Right lobe of liver (tissue), 4 donors: ENCODE results near the gene C22orf42.
"Not testable (repeated sequence)": the region's sequence is repeated elsewhere in the genome, so short reads cannot be mapped to it uniquely, and the experiment has no call there.

Source experiments
- POLR2A ChIP-seq: fragments of 450-650 bp; IDR thresholded peaks from one replicate; pipeline ENCODE4 v1.6.1; 2017; ENCODE audit warnings: antibody characterized with exemption, mild to moderate bottlenecking
- TF ChIP-seq, protein P1 (sequence below), 4 donors: fragments of 200-600 bp in 3 of 4; fragments of 450-650 bp in 1 of 4; IDR thresholded peaks; one replicate each; pipeline versions ENCODE4 v1.5.1 to v1.8.0; 2016 to 2022; ENCODE audit warnings: antibody characterized with exemption in 4 of 4, mild to moderate bottlenecking in 2 of 4
- donor health status: DM: no; HTN: no; CAD: no.
- donor health status: DM: no; HTN: no; CAD: no.
- donor health status: DM: no; HTN: yes; CAD: no.

- TF ChIP-seq, protein P1, sequence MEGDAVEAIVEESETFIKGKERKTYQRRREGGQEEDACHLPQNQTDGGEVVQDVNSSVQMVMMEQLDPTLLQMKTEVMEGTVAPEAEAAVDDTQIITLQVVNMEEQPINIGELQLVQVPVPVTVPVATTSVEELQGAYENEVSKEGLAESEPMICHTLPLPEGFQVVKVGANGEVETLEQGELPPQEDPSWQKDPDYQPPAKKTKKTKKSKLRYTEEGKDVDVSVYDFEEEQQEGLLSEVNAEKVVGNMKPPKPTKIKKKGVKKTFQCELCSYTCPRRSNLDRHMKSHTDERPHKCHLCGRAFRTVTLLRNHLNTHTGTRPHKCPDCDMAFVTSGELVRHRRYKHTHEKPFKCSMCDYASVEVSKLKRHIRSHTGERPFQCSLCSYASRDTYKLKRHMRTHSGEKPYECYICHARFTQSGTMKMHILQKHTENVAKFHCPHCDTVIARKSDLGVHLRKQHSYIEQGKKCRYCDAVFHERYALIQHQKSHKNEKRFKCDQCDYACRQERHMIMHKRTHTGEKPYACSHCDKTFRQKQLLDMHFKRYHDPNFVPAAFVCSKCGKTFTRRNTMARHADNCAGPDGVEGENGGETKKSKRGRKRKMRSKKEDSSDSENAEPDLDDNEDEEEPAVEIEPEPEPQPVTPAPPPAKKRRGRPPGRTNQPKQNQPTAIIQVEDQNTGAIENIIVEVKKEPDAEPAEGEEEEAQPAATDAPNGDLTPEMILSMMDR (IDR thresholded peaks at IDR 0.05) = not testable (repeated sequence)
- not testable (repeated sequence) for TF ChIP-seq POLR2A
Measured at GRCh38 chr22:32148372-32148771, 10.7 kb downstream of the C22orf42 start.
